ENCODE results near the gene GAREM2.
A peak's percentile ranks its signal among the peaks of the same experiment; 100 is the strongest.
"Not testable (repeated sequence)": the region's sequence is repeated elsewhere in the genome, so short reads cannot be mapped to it uniquely, and the experiment has no call there.

GAREM2 gene

GRCh38 chr2:26172871-26173775, at the start of gene GAREM2:
Gene GAREM2 (plus strand): TSS chr2:26173088. CDS start chr2:26173221, 133 bp downstream.
- no peak for DNase-seq (ENCODE audit: low read depth)

- DNase-seq (ENCODE audit: low read depth), result no peak
These were observed 49.5 kb upstream of the GAREM2 start for GRCh38 chr2:26123426-26123825.

- no peak for DNase-seq (ENCODE audit: low read depth)
These were observed 46.8 kb upstream of the GAREM2 start for GRCh38 chr2:26126074-26126473.

- no peak for DNase-seq (ENCODE audit: low read depth)
These were observed 44.7 kb upstream of the GAREM2 start for GRCh38 chr2:26128176-26128575.

- DNase-seq (ENCODE audit: low read depth), result no peak
These were observed 42.1 kb upstream of the GAREM2 start for GRCh38 chr2:26130763-26131162.

- DNase-seq (ENCODE audit: low read depth), result no peak
These were observed 36.4 kb upstream of the GAREM2 start for GRCh38 chr2:26136451-26136850.

GRCh38 chr2:26139269-26140183, 33.4 kb upstream of the GAREM2 start:
- DNase-seq (ENCODE audit: low read depth), result no peak

- DNase-seq (ENCODE audit: low read depth), result no peak
These were observed 31.6 kb upstream of the GAREM2 start for GRCh38 chr2:26141145-26141769.

GRCh38 chr2:26144031-26144430, 28.9 kb upstream of the GAREM2 start:
- DNase-seq (ENCODE audit: low read depth), result no peak

- DNase-seq (ENCODE audit: low read depth), result peak; percentile 46
These were observed 27.8 kb upstream of the GAREM2 start for GRCh38 chr2:26144953-26145680.

- no peak for DNase-seq (ENCODE audit: low read depth)
These were observed 24.4 kb upstream of the GAREM2 start for GRCh38 chr2:26148501-26148900.

- DNase-seq (ENCODE audit: low read depth), result no peak
These were observed 22.6 kb upstream of the GAREM2 start for GRCh38 chr2:26150243-26150642.

GRCh38 chr2:26157580-26157979, 15.3 kb upstream of the GAREM2 start:
- no peak for DNase-seq (ENCODE audit: low read depth)

GRCh38 chr2:26161926-26162325, 11.0 kb upstream of the GAREM2 start:
- DNase-seq (ENCODE audit: low read depth), result no peak

- DNase-seq (ENCODE audit: low read depth), result no peak
These were observed 9.9 kb upstream of the GAREM2 start for GRCh38 chr2:26162963-26163362.

- no peak for DNase-seq (ENCODE audit: low read depth)
These were observed 8.7 kb upstream of the GAREM2 start for GRCh38 chr2:26164231-26164630.

- no peak for DNase-seq (ENCODE audit: low read depth)
These were observed 8.2 kb upstream of the GAREM2 start for GRCh38 chr2:26164641-26165211.

- no peak for DNase-seq (ENCODE audit: low read depth)
These were observed 7.5 kb upstream of the GAREM2 start for GRCh38 chr2:26165403-26165802.

GRCh38 chr2:26166541-26166940, 6.3 kb upstream of the GAREM2 start:
- DNase-seq (ENCODE audit: low read depth), result not testable (repeated sequence)

GRCh38 chr2:26168785-26169184, 4.1 kb upstream of the GAREM2 start:
- DNase-seq (ENCODE audit: low read depth), result no peak

- no peak for DNase-seq (ENCODE audit: low read depth)
These were observed 3.7 kb upstream of the GAREM2 start for GRCh38 chr2:26169226-26169625.
